GM06990 (cell line): ENCODE results near the gene PTTG1IP.

ENCODE experiments used
- DNase-seq: peaks from one replicate; pipeline ENCODE4 v3.0.0-alpha.2; 2011; ENCODE audit not compliant: insufficient read length; ENCODE audit errors: extremely low read depth
- H3K27me3 ChIP-seq: replicated peaks from 2 replicates; pipeline ENCODE4 v1.6.0; 2011; ENCODE audit warnings: low read length; ENCODE audit not compliant: control insufficient read depth, insufficient read depth
- H3K36me3 ChIP-seq: 2 replicates; pipeline ENCODE4 v1.5.1; 2011; ENCODE audit warnings: low read length; ENCODE audit not compliant: control insufficient read depth, insufficient read depth
- H3K4me3 ChIP-seq: replicated peaks from 2 replicates; pipeline ENCODE4 v1.5.1; 2011; ENCODE audit warnings: low read depth, mild to moderate bottlenecking, control low read depth, low read length
- CTCF ChIP-seq: IDR thresholded peaks from 2 replicates; pipeline ENCODE4 v1.5.1; 2011; ENCODE audit warnings: low read length, control low read depth, mild to moderate bottlenecking, inconsistent platforms; ENCODE audit not compliant: insufficient read depth, poor library complexity, severe bottlenecking

PTTG1IP gene

DNA sequence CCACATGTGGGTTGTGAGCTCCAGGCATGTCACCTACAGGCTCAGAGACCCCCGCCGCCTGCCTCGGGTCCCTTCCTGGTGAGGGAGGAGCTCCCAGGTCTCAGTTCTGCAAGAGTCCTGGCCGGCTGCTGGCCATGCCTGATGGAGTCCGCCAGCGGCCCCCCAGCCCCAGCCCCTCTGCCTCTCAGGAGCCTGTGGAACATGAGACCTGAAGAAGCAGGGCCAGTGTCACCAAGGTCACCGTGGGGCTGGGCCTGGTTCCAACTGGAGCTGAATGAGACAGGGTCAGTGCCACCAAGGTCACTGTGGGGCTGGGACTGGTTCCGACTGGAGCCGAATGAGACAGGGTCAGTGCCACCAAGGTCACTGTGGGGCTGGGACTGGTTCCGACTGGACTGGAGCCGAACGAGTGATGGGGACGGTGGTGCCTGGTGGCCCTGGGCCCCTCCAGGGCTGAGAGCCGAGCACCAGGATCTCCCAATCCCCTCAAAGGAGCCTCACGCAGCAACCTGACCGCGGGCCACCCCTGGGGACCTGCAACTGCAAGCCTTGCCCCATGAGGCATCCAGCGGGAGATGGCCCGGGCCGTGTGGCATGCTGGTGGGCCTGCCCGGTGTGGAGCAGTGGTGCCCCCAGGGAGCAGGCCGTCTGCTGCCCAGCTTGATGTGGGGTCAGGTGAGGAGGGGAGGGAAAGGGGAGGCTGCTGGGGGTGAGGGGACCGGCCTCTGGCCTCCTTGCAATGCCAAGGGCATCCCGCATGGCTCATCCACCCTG lies 14.5 kb upstream of the PTTG1IP start:
- Histone ChIP-seq H3K36me3 (peaks cover 19% of the 10 kb centered on the region), H3K4me3 (no peak overlapping the region), H3K27me3 (no peaks in the 10 kb centered on the region)
- no peak for TF ChIP-seq CTCF
- DNase-seq: no peak

GRCh38 chr21:44887126-44887806 lies 13.8 kb upstream of the PTTG1IP start:
- peaks cover 19% of the 10 kb centered on the region for H3K36me3 ChIP-seq
- H3K4me3 ChIP-seq: no peak overlapping the region
- DNase-seq: no peak
- H3K27me3 ChIP-seq: no peaks in the 10 kb centered on the region
- TF ChIP-seq CTCF: no peak

DNA sequence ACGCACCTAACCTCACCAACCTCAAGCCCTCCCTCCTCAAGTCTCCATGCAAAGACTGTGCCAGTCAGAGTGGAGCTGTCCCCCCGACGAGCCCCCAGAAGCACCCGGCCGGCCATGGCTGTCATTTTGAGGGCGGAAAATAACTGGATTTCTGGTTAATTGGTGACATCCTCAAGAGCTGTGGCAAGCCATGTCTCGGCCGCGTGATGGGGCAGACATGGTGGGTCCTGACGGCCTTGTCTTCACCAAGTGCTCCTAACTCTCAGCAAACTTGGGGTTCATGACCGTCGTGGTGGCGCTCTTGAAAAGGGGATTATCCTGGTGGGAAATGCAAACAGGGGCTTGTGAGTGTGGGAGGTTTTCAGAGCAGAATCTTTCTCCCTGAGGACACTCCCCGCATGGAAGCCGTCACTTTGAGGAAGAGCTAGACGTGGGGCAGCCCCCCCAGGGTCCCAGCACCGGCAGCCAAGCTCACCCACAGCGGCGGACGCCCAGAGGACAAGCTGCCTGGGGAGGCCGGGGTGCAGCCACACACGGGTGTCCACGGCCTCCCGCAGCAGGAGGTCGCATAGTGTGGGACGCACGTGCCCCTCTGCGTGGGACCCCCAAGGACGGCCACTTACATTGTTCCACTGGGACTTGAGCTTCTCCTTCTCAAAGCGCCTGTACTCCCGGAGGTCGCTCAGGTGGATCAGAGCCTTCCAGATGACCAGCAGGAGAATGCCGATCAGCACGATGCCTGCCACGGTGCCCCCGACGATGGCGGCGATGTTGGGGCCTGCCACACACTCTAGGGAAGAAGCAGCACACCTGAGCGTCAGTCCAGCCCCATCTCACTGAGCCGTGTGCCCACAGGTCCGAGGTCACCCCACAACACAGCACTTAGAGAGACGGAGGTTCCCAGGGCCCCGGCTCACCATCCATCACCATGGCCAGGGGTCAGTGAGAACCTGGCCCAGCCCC lies 12.9 kb upstream of the PTTG1IP start:
- no peak for DNase-seq
- TF ChIP-seq CTCF: no peak
- H3K36me3 ChIP-seq: peaks cover 18% of the 10 kb centered on the region
- no peak overlapping the region for H3K4me3 ChIP-seq
- H3K27me3 ChIP-seq: no peaks in the 10 kb centered on the region

DNA sequence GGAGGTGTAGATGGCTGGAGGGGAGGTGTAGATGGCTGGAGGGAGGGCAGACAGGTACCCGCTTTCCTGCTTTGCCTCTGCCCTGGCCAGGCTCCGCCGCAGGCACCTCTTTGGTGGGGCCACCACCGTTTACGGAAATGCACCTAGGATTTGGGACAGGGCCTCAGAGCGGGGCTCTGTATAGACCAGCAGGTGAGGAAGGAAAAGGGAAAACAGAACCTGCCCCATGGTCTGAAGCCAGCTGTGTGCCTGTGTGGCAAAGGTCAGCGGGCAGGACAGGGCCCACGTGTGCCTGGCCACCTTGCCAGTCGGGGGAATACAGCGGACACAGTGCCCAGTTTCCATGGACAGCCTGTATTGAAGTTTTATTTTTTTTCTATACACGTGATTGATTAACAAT lies 12.1 kb upstream of the PTTG1IP start:
- no peak for DNase-seq
- Histone ChIP-seq H3K36me3 (peaks cover 15% of the 10 kb centered on the region), H3K4me3 (no peak overlapping the region), H3K27me3 (no peaks in the 10 kb centered on the region)
- no peak for TF ChIP-seq CTCF

DNA sequence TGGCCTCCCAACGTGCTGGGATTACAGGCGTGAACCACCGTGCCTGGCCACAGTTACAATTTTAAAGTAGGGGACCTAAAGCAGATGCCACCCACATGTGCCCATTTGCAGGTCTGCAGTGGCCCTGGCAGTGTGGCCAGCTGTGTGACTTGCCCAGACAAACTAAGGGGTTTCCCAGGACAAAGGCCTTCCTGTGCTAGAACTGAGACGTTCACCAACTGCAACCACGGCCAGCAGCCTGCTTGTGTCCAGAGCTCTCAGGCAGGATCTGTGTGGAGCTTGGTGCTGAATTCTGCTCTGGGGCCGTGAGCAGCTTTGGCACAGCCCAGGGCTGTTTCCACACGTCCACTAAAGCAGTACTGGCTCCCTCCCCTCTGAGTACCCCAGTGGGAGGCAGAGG lies 10.6 kb upstream of the PTTG1IP start:
- TF ChIP-seq CTCF: no peak
- no peak for DNase-seq
- Histone ChIP-seq H3K4me3 (no peak overlapping the region), H3K27me3 (no peaks in the 10 kb centered on the region), H3K36me3 (peaks cover 13% of the 10 kb centered on the region; the same call in 1 of the 2 replicates)
